C4-2B (cell line): ENCODE measurements around the gene ETV4.

ENCODE experiments used
- ZFX ChIP-seq: fragments of 450-650 bp; IDR thresholded peaks from 2 replicates; pipeline ENCODE4 v1.6.1; 2017
- TF ChIP-seq, protein P1 (sequence below): fragments of 450-650 bp; conservative IDR thresholded peaks from 2 replicates; pipeline ENCODE4 v1.5.1; 2017; ENCODE audit warnings: mild to moderate bottlenecking

DNA sequence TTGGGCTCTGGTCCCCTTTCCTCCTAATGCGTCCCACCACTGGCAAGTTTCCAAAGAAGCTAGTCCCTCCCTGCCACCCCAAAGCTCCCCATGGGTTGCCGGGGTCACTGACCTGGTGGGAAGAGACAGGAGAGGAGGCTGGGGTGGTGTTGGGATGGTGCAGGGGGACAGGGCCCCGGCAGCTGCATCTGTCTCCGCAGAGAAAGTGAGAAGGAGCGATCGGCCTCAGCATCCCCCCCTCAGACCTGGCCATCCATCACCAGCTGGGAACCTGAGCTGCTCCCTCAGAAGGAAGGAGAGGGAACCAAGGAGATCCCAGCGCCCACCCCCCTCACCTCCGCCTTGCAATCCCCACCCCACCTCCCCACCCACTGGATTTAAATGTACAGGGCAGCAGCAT, 3.3 kb downstream of the ETV4 start:
- TF ChIP-seq, protein P1, sequence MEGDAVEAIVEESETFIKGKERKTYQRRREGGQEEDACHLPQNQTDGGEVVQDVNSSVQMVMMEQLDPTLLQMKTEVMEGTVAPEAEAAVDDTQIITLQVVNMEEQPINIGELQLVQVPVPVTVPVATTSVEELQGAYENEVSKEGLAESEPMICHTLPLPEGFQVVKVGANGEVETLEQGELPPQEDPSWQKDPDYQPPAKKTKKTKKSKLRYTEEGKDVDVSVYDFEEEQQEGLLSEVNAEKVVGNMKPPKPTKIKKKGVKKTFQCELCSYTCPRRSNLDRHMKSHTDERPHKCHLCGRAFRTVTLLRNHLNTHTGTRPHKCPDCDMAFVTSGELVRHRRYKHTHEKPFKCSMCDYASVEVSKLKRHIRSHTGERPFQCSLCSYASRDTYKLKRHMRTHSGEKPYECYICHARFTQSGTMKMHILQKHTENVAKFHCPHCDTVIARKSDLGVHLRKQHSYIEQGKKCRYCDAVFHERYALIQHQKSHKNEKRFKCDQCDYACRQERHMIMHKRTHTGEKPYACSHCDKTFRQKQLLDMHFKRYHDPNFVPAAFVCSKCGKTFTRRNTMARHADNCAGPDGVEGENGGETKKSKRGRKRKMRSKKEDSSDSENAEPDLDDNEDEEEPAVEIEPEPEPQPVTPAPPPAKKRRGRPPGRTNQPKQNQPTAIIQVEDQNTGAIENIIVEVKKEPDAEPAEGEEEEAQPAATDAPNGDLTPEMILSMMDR = no peak
- TF ChIP-seq ZFX = no peak
